ENCODE results near the gene ANP32B. TPM values are rescaled to one million over a fixed set of nuclear protein-coding genes. Genes with fewer than 3 reads are reported as not detected.

ANP32B gene
- total RNA-seq, 2 experiments from 2014 or later, result 178 to 192 TPM

GRCh38 chr9:98062161-98062560, 79.0 kb downstream of the ANP32B start:
- ChIA-PET CTCF (no interaction called here), POLR2A (interaction anchor here (0.6 kb wide), 1 partner anchor 64 kb away, joined by 3 read pairs; no protein-coding TSS in a partner anchor)
- H3K36me3 ChIP-seq (ENCODE audit: insufficient read depth, low read length), result peaks cover 37% of the 10 kb centered on the region
- intact Hi-C loops (cut with DNase I, micrococcal nuclease), result no loop called here
- no peak for DNase-seq
- H3K9me3 Mint-ChIP-seq, result no peaks in the 10 kb centered on the region
- TF ChIP-seq CTCF (IDR thresholded peaks at IDR 0.05), result no peak
- H3K4me1 Mint-ChIP-seq (ENCODE audit: low read depth), result peaks cover 24% of the 10 kb centered on the region
- ATAC-seq (ENCODE audit: poor library complexity), result no peak
- no peaks in the 10 kb centered on the region for H3K9me3 ChIP-seq (ENCODE audit: control insufficient read depth in 1 of 2, insufficient read depth in 1 of 2, low read length in 2 of 2)
- H3K27me3 ChIP-seq (ENCODE audit: control insufficient read depth in 1 of 2, insufficient read depth in 2 of 2, low read length in 2 of 2), result no peaks in the 10 kb centered on the region
- H3K4me3 ChIP-seq (ENCODE audit: low read length), result no peak overlapping the region
- no peaks in the 10 kb centered on the region for H3K27me3 Mint-ChIP-seq
- no peak overlapping the region for H3K27ac ChIP-seq (ENCODE audit: low read depth in 1 of 2, low read length in 2 of 2)
- H3K4me1 ChIP-seq (ENCODE audit: insufficient read depth, low read length), result peaks cover 16% of the 10 kb centered on the region
- H3K4me3 Mint-ChIP-seq, result no peak overlapping the region
- H3K27ac Mint-ChIP-seq, result no peak overlapping the region
- peaks cover 55% of the 10 kb centered on the region for H3K36me3 Mint-ChIP-seq (ENCODE audit: low read depth)

DNA sequence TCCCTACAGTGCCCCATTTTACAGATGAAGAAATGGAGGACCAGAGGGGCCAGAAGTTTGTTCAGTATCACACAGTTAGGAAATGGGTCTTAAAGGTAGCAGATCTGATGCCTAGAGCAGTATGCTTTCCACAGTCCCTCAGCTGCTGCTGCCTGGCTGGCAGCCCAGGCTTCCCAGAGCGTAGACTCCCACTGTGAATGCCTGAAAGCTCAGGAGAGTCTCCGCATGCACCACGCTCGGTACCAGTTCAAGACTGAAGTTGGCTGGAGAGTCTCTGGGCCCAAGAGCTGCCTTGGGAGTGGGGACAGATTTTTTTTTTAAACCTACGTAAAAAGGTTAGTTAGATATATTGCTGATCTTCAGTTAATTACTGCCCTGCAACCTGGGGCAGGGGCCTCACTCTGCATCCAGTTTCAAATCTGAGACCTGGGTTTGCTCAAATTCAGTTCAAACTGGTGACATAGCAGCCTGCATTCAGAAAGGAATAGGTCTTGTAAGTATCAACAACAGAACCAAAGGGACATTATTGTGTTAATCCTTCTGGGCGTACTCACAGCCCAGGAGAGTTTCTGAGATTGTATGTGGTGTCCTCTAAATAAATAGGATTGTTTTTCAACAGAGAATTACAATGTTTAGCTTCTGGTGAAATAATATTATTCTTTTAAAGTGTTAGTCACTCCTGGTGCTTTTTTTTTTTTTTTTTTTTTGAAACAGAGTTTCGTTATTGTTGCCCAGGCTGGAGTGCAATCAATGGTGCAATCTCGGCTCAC, 81.7 kb downstream of the ANP32B start:
- H3K4me1 ChIP-seq (ENCODE audit: insufficient read depth, low read length), result no peaks in the 10 kb centered on the region
- no peaks in the 10 kb centered on the region for H3K27me3 Mint-ChIP-seq
- H3K4me1 Mint-ChIP-seq (ENCODE audit: low read depth), result peaks cover 7% of the 10 kb centered on the region
- ATAC-seq (ENCODE audit: poor library complexity), result no peak
- ChIA-PET CTCF (interaction anchor here (0.6 kb wide), 1 partner anchor 1236 kb away, joined by 4 read pairs; no protein-coding TSS in a partner anchor), POLR2A (interaction anchor here (0.6 kb wide), 1 partner anchor 62 kb away, joined by 3 read pairs; no protein-coding TSS in a partner anchor)
- TF ChIP-seq CTCF (IDR thresholded peaks at IDR 0.05), result no peak
- H3K9me3 ChIP-seq (ENCODE audit: control insufficient read depth in 1 of 2, insufficient read depth in 1 of 2, low read length in 2 of 2), result no peaks in the 10 kb centered on the region
- H3K36me3 Mint-ChIP-seq (ENCODE audit: low read depth), result peaks cover 57% of the 10 kb centered on the region
- peaks cover 38% of the 10 kb centered on the region for H3K36me3 ChIP-seq (ENCODE audit: insufficient read depth, low read length)
- H3K27me3 ChIP-seq (ENCODE audit: control insufficient read depth in 1 of 2, insufficient read depth in 2 of 2, low read length in 2 of 2), result no peaks in the 10 kb centered on the region
- DNase-seq, result no peak
- H3K4me3 ChIP-seq (ENCODE audit: low read length), result no peak overlapping the region
- no peak overlapping the region for H3K27ac Mint-ChIP-seq
- no peak overlapping the region for H3K4me3 Mint-ChIP-seq
- H3K27ac ChIP-seq (ENCODE audit: low read depth in 1 of 2, low read length in 2 of 2), result no peak overlapping the region
- no peaks in the 10 kb centered on the region for H3K9me3 Mint-ChIP-seq
- intact Hi-C loops (cut with DNase I, micrococcal nuclease), result no loop called here

Other genes starting within 250 kb of the ANP32B start
- gene FOXE1, start 130.1 kb upstream of the ANP32B start, total RNA-seq, result not detected
- gene TRMO, start 60.8 kb upstream of the ANP32B start, total RNA-seq, result 10 to 100 TPM; 42.8 to 45.8 TPM
- gene HEMGN, start 45.2 kb upstream of the ANP32B start, total RNA-seq, result under 1 TPM; 0.30 to 0.34 TPM
- 10 to 100 TPM; 70.5 to 74.0 TPM for gene NANS, start 73.4 kb downstream of the ANP32B start, total RNA-seq
- 10 to 100 TPM; 23.5 to 23.6 TPM for gene TRIM14, start 135.9 kb downstream of the ANP32B start, total RNA-seq
- 1 to 10 TPM; 6.8 to 8.5 TPM for gene CORO2A, start 209.3 kb downstream of the ANP32B start, total RNA-seq